IPS-11a (cell line): ENCODE data around the gene CIRBP.

Experiments used
- H3K4me3 ChIP-seq: one replicate; pipeline ENCODE4 v1.5.1; 2013; ENCODE audit warnings: low read depth, low read length, control low read depth

CIRBP gene

GRCh38 chr19:1254530-1255185 is 14.5 kb upstream of the CIRBP start:
- H3K4me3 ChIP-seq, result no peak overlapping the region

DNA sequence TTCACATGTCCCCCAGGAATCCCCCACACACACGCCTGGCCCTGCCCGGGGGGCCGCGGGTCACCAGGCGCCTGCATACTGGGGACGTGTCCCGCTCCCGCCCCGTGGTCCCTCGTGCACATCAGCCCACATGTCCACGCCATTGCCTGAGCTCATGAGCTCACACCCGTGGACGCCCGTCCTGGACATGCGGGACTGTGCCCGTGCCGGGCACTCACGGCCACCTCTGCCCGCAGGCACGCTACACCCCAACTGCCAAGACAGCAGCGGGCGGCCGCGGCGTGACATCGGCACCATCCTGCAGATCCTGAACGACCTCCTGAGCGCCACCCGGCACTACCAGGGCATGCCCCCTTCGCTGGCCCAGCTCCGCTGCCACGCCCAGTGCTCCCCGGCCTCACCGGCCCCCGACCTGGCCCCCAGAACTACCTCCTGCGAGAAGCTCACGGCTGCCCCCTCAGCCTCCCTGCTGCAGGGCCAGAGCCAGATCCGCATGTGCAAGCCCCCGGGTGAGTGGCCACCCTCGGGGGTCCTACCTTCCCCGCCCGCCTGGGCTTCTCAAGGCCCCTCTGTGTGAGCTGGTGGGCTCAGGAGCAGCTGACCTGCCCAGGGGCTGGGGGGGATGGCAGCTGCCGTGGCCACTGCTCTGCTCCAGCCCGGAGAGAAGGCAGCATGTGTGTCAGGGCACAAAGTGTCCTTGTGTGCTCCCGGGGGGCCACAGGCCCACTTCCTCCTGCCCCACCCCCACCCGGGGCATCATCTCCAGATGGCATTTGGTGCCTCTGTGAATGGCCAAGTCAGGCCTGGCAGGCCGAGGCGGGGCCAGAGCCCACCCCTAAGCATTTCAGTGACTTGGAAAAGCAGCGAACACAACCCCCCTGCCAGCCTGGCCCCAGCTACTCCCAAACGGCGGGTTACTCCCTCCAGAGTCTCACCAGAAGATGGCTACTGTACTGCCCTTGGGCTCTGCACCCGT is 13.7 kb upstream of the CIRBP start:
- H3K4me3 ChIP-seq, result no peak overlapping the region

DNA sequence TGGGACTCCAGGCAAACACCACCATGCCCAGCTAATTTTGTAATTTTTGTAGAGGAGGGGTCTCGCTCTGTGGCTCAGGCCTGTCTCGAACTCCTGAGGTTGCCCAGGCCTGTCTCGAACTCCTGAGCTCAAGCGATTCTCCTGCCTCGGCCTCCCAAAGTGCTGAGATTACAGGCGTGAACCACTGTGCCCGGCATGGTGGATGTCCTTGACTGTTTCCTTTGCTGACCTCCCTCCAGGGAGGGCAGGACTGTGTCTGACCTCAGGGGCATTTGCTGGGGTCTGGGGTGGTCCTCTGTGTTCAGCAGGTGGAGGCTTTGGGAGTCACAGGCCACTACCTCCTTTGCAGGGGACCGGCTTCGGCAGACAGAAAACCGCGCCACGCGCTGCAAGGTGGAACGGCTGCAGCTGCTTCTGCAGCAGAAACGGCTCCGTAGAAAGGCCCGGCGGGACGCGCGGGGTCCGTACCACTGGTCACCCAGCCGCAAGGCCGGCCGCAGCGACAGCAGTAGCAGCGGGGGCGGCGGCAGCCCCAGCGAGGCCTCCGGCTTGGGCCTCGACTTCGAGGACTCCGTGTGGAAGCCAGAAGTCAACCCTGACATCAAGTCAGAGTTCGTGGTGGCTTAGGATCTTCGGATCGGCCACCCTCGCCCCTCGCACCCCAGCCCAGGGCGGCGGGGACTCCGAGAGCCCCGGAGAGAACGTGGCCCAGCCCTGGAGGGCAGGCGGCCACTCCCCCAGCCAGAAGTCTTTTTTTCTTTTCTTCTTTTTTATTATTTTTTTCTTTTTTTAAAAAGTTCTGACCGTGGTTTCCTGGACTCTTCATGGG is 12.3 kb upstream of the CIRBP start:
- no peak overlapping the region for H3K4me3 ChIP-seq

GRCh38 chr19:1257475-1258162 is 11.5 kb upstream of the CIRBP start:
- no peak overlapping the region for H3K4me3 ChIP-seq

GRCh38 chr19:1258163-1258492 is 11.0 kb upstream of the CIRBP start:
- H3K4me3 ChIP-seq, result no peak overlapping the region

GRCh38 chr19:1258707-1259205 is 10.4 kb upstream of the CIRBP start:
- H3K4me3 ChIP-seq, result no peak overlapping the region

DNA sequence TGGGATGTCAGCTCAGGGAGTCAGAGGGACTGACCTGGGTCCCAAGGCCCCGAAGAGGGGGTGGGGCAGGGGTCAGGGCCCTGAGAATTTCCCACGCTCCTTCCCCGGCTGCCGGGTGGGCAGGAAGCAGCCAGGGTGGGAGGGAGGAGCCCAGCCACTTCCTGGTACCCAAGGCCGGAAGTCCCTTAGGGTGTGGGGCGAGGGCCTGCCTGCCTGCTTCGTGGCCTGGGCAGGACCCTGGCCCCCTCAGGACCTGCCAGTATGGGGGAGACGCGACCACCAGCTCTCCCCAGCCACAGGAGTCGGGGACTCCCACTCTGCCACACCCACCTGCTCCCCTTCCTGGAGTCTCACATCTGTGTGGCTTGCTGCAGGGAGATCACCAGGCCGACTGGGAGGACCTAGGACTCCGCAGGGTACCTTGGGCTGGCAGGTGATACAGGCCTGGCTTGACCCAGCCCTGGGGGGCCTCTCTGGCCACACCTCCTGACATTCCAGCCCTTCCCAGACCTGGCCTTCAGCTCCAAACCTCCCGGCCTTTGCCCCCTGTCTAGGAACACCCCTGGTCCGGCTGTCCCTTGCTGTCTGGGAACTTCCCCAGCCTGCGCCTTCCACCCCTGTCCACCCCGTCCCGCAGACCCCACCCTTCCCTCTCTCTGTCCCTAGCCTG is 9.8 kb upstream of the CIRBP start:
- H3K4me3 ChIP-seq, result no peak overlapping the region

DNA sequence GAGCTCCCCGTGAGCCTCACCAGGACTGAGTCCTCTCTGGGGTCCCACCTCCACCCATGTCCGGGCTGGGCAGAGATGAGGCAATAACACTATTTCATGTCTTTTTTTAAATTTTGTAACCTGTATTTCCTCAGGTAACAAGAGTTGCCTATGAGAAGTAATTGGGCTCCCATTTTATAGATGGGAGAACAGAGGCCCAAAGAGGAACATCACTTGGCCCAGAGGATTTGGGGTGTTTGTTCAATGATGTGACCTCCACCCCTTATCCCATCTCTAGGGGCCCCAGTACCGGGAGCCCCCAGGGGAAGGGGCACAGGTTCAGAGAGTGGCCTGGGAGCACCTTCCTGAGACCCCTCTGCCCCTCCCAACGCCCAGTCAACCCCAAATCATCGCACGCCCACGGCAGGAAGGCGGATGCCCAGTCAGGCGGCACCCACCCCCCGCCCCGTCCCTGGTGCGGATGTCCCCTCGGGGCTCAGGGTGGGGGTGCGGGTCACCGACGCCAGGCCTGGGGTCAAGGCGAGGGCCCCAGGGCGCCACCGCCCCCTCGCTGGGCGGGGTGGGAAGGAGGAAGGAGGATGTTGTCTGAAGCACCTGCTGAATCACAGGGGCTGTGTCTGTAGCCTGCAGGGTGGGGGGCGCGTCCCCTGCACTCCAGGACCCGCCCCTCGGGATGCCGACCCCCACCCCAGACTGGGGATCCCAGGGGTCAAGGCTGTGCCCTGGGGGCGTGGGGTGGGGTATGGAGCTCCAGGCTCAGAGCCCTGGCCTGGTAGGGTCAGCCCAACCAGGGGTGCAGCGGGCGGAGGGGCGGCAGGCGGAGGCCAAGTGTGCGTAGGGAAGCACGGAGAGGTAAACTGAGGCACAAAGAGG is 9.0 kb upstream of the CIRBP start:
- no peak overlapping the region for H3K4me3 ChIP-seq

DNA sequence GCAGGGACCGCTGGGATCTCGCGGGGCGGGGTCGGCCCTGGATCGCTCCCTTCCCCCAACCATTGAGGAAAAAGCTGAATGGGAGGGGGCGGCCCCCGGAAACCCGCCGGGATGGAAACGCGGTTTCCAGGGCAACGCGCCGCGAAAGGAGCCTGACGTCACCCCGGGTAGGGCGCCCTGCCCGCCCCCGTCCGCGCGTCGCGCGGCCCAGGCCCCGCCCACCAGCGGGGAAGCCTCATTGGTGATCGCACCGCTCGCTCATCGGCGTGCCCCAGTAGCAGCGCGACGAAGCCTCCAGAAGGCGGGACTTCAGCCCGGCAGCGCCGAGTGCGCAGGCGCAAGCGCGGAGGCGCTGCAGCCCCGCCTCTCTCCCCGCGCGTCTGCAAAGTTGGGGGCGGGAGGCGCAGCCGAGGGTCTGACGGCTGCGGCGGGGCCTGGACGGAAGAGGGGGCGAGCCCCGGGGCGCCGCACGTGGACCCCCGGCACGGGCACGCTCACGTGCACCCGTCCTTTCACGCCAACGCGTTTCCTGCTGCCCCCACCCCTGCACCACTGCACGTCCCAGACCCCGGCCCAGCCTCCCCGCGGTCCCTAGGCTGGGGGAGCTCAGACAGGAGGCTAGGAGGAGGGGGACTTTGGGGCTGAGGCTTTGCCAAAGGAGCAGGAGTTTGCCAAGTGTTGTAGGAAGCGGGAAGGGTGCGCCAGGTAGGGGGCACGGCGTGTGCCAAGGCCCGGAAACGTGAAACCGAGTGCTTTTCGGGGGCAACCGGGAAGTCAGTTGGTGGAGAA is 8.2 kb upstream of the CIRBP start:
- H3K4me3 ChIP-seq, result peak overlapping the region; percentile 77

DNA sequence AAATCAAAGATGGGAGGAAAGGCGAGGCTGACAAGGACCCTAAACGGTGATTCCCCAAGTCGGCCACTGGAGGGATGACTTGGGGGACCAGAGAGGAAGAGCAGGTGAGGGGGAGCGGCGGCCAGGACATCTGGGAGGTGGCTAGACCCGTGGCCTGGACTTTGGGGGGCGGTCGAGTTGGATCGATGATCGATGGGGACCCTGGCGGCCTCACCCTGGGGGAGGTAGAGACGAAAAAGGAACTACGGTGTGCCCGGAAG is 7.7 kb upstream of the CIRBP start:
- peak overlapping the region; percentile 77 for H3K4me3 ChIP-seq

GRCh38 chr19:1261798-1262622 is 7.1 kb upstream of the CIRBP start:
- peak overlapping the region; percentile 77 for H3K4me3 ChIP-seq

DNA sequence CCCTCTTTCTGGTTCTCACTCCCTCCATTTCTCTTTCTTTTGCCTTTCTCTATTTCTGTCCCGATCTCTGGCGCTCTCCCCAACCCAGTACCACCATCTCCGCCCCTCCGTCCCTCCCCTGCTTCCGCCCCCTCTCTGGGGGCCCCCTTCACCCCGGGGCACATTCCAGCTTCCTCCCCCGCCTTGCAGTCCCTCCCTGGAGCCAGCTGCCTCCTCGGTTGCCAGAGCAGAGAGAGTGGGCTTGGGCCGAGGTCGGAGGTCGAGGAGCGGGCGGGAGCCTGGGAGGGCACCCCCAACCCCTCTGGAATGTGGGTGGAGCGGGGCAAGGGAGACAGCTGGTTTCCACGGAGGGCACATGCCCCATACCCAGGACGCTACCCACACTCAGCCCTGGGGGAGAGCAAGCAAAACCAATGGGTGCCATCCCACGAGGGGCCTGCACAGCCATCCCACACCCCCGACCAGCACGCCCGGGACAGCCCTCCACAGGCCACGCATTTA is 6.5 kb upstream of the CIRBP start:
- H3K4me3 ChIP-seq, result no peak overlapping the region

DNA sequence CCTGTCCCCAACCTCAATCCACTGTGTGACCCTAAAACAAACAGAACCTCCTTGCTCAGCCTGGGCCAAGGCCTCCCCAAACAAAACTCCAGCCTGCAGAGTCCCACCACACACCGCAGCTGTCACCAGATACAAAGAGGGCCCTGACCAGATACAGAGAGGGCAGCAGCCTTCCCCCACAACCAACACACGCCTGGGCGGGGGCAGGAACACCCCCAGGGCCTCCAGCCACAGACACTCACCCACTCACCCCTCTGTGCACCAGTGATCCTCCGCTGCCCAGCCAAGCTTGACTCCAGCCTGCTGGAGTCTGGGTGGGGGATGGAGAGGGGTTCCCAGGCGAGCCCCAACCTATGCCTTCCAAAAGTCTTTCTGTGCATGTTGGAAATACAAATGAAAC is 5.9 kb upstream of the CIRBP start:
- H3K4me3 ChIP-seq, result no peak overlapping the region

DNA sequence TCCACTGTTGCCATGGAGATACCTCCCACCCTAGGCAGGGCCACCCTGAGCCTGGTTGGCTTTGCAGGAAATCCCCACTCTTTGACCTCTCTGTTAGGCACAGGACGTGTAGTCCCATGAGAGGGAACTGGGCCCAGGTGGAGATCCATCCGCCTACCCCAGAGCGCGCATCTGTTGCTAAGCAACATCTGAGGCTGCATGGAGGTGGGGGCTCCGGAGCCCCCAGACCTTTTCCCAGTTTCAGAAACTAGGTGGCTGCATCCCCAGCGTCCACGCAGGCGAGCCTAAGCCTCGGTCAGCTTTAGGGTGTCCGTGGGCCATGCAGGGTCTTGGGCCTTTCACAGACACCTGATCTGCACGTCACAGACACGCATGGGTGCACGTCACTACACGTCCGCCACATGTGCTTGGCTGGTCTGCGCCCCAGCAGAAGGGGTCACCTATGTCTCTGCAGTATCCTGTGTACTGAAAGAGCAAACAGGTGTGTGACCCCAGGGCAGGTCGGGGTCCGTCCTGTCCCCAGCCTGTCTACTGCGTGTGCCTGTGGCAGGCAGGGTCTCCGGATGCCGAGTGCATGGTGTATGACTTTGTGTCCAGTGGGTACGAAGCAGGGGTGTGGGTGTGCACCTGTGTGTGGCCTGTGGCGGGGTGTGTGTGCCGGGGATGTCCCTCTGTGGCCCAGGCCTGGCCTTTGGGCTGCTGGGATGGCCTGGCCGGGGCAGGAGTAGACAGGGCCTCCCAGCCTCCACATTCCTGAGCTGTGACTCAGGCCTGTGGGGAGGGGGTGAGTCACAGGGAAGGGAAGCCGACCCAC is 4.1 kb upstream of the CIRBP start:
- H3K4me3 ChIP-seq, result no peak overlapping the region

- H3K4me3 ChIP-seq, result peak overlapping the region; percentile 21
Measured at GRCh38 chr19:1265615-1266128, 3.5 kb upstream of the CIRBP start.

GRCh38 chr19:1266129-1266915 is 2.8 kb upstream of the CIRBP start:
- peak overlapping the region; percentile 33 for H3K4me3 ChIP-seq
